Jurkat, Clone E6-1 (cell line): ENCODE data around the gene FOXO3.

Experiments used
- DNase-seq: peaks from one replicate; pipeline ENCODE4 v3.0.0-alpha.2; 2011; ENCODE audit warnings: low read depth, low spot score
- H3K4me3 ChIP-seq: 2 replicates; pipeline ENCODE4 v1.5.1; 2011; ENCODE audit warnings: mild to moderate bottlenecking, low read length, control low read depth, moderate library complexity

FOXO3 gene

GRCh38 chr6:108568551-108569305 lies 8.0 kb downstream of the FOXO3 start:
- H3K4me3 ChIP-seq, result no peak overlapping the region
- DNase-seq, result no peak

GRCh38 chr6:108570517-108570916 lies 9.8 kb downstream of the FOXO3 start:
- no peak for DNase-seq
- no peak overlapping the region for H3K4me3 ChIP-seq

- DNase-seq, result no peak
- H3K4me3 ChIP-seq, result no peak overlapping the region
Observed at GRCh38 chr6:108574457-108575141, 13.9 kb downstream of the FOXO3 start.

- DNase-seq, result no peak
- no peak overlapping the region for H3K4me3 ChIP-seq
Observed at GRCh38 chr6:108575905-108576494, 15.3 kb downstream of the FOXO3 start.

GRCh38 chr6:108576709-108577108 lies 16.0 kb downstream of the FOXO3 start:
- DNase-seq, result peak; percentile 54
- H3K4me3 ChIP-seq, result no peak overlapping the region

GRCh38 chr6:108578166-108578565 lies 17.4 kb downstream of the FOXO3 start:
- no peak overlapping the region for H3K4me3 ChIP-seq
- DNase-seq, result no peak

- DNase-seq, result no peak
- no peak overlapping the region for H3K4me3 ChIP-seq
Observed at GRCh38 chr6:108578595-108579327, 18.0 kb downstream of the FOXO3 start.

GRCh38 chr6:108579328-108579721 lies 18.6 kb downstream of the FOXO3 start:
- DNase-seq, result no peak

GRCh38 chr6:108580646-108581045 lies 19.9 kb downstream of the FOXO3 start:
- H3K4me3 ChIP-seq, result no peak overlapping the region
- DNase-seq, result no peak

More at GRCh38 chr6:108579328-108579721, 18.6 kb downstream of the FOXO3 start:
- no peak overlapping the region for H3K4me3 ChIP-seq

GRCh38 chr6:108581237-108581931 lies 20.7 kb downstream of the FOXO3 start:
- peak; percentile 68 for DNase-seq
- H3K4me3 ChIP-seq, result no peak overlapping the region; the same call in 1 of the 2 replicates

GRCh38 chr6:108581932-108582475 lies 21.3 kb downstream of the FOXO3 start:
- no peak overlapping the region for H3K4me3 ChIP-seq

GRCh38 chr6:108582618-108583017 lies 21.9 kb downstream of the FOXO3 start:
- H3K4me3 ChIP-seq, result no peak overlapping the region
- DNase-seq, result no peak

More at GRCh38 chr6:108581932-108582475, 21.3 kb downstream of the FOXO3 start:
- no peak for DNase-seq

- H3K4me3 ChIP-seq, result no peak overlapping the region
- DNase-seq, result no peak
Observed at GRCh38 chr6:108584323-108584722, 23.6 kb downstream of the FOXO3 start.

- no peak overlapping the region for H3K4me3 ChIP-seq
- no peak for DNase-seq
Observed at GRCh38 chr6:108585359-108585758, 24.6 kb downstream of the FOXO3 start.

- no peak for DNase-seq
- H3K4me3 ChIP-seq, result no peak overlapping the region
Observed at GRCh38 chr6:108585921-108586536, 25.3 kb downstream of the FOXO3 start.

- no peak overlapping the region for H3K4me3 ChIP-seq
- DNase-seq, result no peak
Observed at GRCh38 chr6:108587258-108588059, 26.7 kb downstream of the FOXO3 start.

GRCh38 chr6:108588586-108588985 lies 27.9 kb downstream of the FOXO3 start:
- no peak overlapping the region for H3K4me3 ChIP-seq
- DNase-seq, result no peak
